ENCODE results near the gene GLUL.

DNA sequence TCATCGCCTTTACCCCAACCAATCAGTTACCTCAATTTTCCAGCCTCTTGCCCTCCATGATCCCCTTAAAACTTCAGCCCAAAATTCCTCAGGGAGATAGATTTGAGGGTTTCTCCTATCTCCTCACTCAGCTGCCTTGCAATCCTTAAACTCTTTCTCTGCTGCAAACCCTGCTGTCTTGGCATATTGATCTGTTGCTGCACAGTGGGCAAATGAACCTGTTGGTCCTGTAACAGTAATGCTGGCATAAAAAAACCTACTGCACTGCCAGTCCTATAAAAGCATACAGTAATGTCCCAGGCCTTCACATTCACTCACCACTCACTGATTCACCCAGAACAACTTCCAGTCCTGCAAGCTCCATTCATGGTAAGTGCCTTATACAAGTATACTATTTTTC lies 14.0 kb upstream of the GLUL start:
- TF ChIP-seq, protein P1, sequence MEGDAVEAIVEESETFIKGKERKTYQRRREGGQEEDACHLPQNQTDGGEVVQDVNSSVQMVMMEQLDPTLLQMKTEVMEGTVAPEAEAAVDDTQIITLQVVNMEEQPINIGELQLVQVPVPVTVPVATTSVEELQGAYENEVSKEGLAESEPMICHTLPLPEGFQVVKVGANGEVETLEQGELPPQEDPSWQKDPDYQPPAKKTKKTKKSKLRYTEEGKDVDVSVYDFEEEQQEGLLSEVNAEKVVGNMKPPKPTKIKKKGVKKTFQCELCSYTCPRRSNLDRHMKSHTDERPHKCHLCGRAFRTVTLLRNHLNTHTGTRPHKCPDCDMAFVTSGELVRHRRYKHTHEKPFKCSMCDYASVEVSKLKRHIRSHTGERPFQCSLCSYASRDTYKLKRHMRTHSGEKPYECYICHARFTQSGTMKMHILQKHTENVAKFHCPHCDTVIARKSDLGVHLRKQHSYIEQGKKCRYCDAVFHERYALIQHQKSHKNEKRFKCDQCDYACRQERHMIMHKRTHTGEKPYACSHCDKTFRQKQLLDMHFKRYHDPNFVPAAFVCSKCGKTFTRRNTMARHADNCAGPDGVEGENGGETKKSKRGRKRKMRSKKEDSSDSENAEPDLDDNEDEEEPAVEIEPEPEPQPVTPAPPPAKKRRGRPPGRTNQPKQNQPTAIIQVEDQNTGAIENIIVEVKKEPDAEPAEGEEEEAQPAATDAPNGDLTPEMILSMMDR (conservative IDR thresholded peaks at IDR 0.05) = no peak
- TF ChIP-seq EZH2 (IDR thresholded peaks at IDR 0.05; ENCODE audit: low read depth) = no peak

All from PC-9 (cell line).